T-helper 17 cell (primary cell): ENCODE data around the gene AKAP7. TPM values are rescaled to one million over a fixed set of nuclear protein-coding genes. Genes with fewer than 3 reads are reported as not detected.
"Not testable (repeated sequence)": the region's sequence is repeated elsewhere in the genome, so short reads cannot be mapped to it uniquely, and the experiment has no call there.

Experiments used
- ATAC-seq: fragments of 150-1000 bp; cut with Tn5 transposase; 2 replicates; pipeline ENCODE4 v1.10.0; 2021; ENCODE audit warnings: mild to moderate bottlenecking, moderate library complexity
- DNase-seq, 3 donors: peaks; one replicate each; pipeline versions ENCODE4 v3.0.0 to v3.0.0-alpha.2; 2020 to 2021
- H3K9me3 ChIP-seq: one replicate; pipeline ENCODE4 v1.7.0; 2013; ENCODE audit warnings: low read length, mild to moderate bottlenecking; ENCODE audit not compliant: control insufficient read depth, poor library complexity, severe bottlenecking
- H3K27ac Mint-ChIP-seq: one replicate; pipeline ENCODE4 v1.8.0; 2022; ENCODE audit warnings: mild to moderate bottlenecking, moderate library complexity, mixed read lengths
- H3K27me3 Mint-ChIP-seq: one replicate; pipeline ENCODE4 v1.8.0; 2022; ENCODE audit warnings: mixed read lengths
- H3K36me3 Mint-ChIP-seq: one replicate; pipeline ENCODE4 v1.8.0; 2022; ENCODE audit warnings: low read depth, mixed read lengths
- H3K4me1 Mint-ChIP-seq: one replicate; pipeline ENCODE4 v1.8.0; 2022; ENCODE audit warnings: mild to moderate bottlenecking, mixed read lengths
- H3K4me3 Mint-ChIP-seq: one replicate; pipeline ENCODE4 v1.8.0; 2022; ENCODE audit warnings: mild to moderate bottlenecking, moderate library complexity, mixed read lengths
- total RNA-seq, 4 donors: library from RNA in 2 of 4; stranded (reverse) in 2 of 4; gene quantifications; one replicate each; pipeline ENCODE4 v1.2.3 and lab custom pipeline; 2022 to 2026

The AKAP7 gene
- total RNA-seq, 2 donors from 2014 or later, result 3.9 to 11.6 TPM

- Mint-ChIP-seq H3K27me3 (no peaks in the 10 kb centered on the region), H3K36me3 (no peaks in the 10 kb centered on the region), H3K4me3 (no peak overlapping the region), H3K4me1 (no peaks in the 10 kb centered on the region), H3K27ac (no peak overlapping the region)
- ATAC-seq (no peak), DNase-seq (no peak)
- no peaks in the 10 kb centered on the region for H3K9me3 ChIP-seq
Observed at GRCh38 chr6:131314838-131315237, 179.6 kb downstream of the AKAP7 start.

DNA sequence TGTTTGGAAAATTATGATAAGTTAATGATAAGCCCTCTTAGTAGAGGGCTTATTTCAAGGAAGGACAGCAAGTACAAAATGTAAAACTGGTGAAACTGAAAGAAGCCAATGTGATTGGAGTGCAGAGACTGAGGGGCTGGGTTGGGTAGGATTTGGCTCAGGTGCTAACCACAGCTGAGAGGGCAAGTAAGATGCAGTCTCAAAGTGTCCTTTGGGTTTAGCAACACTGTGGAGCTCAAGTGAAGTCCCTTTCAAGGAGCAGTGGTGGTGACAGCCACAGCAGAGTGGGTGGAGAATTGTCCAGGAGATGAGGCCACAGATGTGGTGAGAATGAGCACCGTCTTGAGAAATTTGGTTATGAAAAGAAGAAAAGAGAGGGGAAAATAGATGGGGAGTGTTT is 181.4 kb downstream of the AKAP7 start:
- H3K4me1 Mint-ChIP-seq, result no peaks in the 10 kb centered on the region
- no peak overlapping the region for H3K27ac Mint-ChIP-seq
- DNase-seq (no peak), ATAC-seq (no peak)
- no peaks in the 10 kb centered on the region for H3K9me3 ChIP-seq
- H3K36me3 Mint-ChIP-seq, result no peaks in the 10 kb centered on the region
- no peak overlapping the region for H3K4me3 Mint-ChIP-seq
- no peaks in the 10 kb centered on the region for H3K27me3 Mint-ChIP-seq

- Mint-ChIP-seq H3K4me3 (no peak overlapping the region), H3K27me3 (no peaks in the 10 kb centered on the region), H3K27ac (no peak overlapping the region), H3K36me3 (no peaks in the 10 kb centered on the region), H3K4me1 (no peaks in the 10 kb centered on the region)
- H3K9me3 ChIP-seq, result no peaks in the 10 kb centered on the region
- no peak for DNase-seq
- no peak for ATAC-seq
Observed at GRCh38 chr6:131317516-131317915, 182.2 kb downstream of the AKAP7 start.

DNA sequence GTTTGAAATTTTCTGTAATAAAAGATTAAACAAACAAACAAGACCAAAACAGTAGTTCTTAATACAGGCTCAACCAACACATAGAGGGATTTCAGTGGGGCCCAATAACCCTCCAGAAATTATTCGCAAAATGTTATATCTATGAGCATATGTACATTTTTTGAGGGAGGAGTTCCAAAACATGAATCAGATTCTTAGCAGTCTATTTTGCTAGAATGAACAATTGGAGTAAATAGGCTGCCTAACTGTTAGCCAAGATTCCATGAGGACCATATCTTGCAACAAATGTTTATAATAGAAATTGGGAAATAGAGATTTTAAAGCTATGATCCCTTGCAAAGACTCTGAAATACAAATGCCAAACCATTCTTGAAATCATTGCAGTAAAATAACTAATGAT is 186.3 kb downstream of the AKAP7 start:
- no peak for ATAC-seq
- no peak for DNase-seq
- Mint-ChIP-seq H3K27ac (no peak overlapping the region), H3K36me3 (peaks cover 4% of the 10 kb centered on the region), H3K4me3 (no peak overlapping the region), H3K4me1 (peaks cover 3% of the 10 kb centered on the region), H3K27me3 (no peaks in the 10 kb centered on the region)
- no peaks in the 10 kb centered on the region for H3K9me3 ChIP-seq

GRCh38 chr6:131322125-131322524 is 186.9 kb downstream of the AKAP7 start:
- peaks cover 3% of the 10 kb centered on the region for H3K4me1 Mint-ChIP-seq
- H3K9me3 ChIP-seq, result no peaks in the 10 kb centered on the region
- peaks cover 4% of the 10 kb centered on the region for H3K36me3 Mint-ChIP-seq
- H3K4me3 Mint-ChIP-seq, result no peak overlapping the region
- ATAC-seq, result no peak
- DNase-seq, result no peak
- H3K27ac Mint-ChIP-seq, result no peak overlapping the region
- H3K27me3 Mint-ChIP-seq, result no peaks in the 10 kb centered on the region

DNA sequence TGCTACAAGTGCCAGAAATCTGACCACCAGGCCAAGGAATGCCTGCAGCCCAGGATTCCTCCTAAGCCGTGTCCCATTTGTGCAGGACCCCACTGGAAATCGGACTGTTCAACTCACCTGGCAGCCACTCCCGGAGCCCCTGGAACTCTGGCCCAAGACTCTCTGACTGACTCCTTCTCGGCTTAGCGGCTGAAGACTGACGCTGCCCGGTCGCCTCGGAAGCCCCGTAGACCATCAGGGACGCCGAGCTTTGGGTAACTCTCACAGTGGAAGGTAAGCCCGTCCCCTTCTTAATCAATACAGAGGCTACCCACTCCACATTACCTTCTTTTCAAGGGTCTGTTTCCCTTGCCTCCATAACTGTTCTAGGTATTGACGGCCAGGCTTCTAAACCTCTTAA is 190.4 kb downstream of the AKAP7 start:
- H3K27me3 Mint-ChIP-seq, DNase-seq, H3K36me3 Mint-ChIP-seq, H3K4me3 Mint-ChIP-seq, H3K27ac Mint-ChIP-seq, H3K9me3 ChIP-seq, ATAC-seq, H3K4me1 Mint-ChIP-seq: not testable (repeated sequence)

- not testable (repeated sequence) for H3K36me3 Mint-ChIP-seq, H3K9me3 ChIP-seq, H3K4me1 Mint-ChIP-seq, ATAC-seq, H3K4me3 Mint-ChIP-seq, H3K27ac Mint-ChIP-seq, H3K27me3 Mint-ChIP-seq, DNase-seq
Observed at GRCh38 chr6:131328727-131329126, 193.5 kb downstream of the AKAP7 start.

DNA sequence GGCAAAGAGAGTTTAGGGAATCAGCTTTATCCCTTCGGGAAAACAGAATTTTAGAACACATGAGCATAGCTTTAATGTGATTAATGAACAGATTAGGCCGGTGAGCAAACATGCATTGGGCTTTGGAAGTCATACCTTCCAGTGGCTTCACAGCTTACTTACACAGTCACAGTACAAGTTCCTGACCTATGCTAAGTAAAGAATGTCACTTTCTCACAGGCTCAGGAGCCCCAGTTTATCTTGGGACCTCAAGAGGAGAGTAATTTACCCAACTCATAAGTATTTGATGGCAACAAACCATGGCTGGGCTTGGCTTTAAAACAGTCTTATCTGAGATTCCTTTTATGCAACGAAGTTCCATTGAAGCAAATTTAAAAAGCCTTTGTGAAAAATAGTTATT is 195.9 kb downstream of the AKAP7 start:
- DNase-seq, result no peak
- no peaks in the 10 kb centered on the region for H3K4me1 Mint-ChIP-seq
- no peak overlapping the region for H3K4me3 Mint-ChIP-seq
- H3K27me3 Mint-ChIP-seq, result no peaks in the 10 kb centered on the region
- no peaks in the 10 kb centered on the region for H3K36me3 Mint-ChIP-seq
- H3K9me3 ChIP-seq, result no peaks in the 10 kb centered on the region
- H3K27ac Mint-ChIP-seq, result no peak overlapping the region
- no peak for ATAC-seq

DNA sequence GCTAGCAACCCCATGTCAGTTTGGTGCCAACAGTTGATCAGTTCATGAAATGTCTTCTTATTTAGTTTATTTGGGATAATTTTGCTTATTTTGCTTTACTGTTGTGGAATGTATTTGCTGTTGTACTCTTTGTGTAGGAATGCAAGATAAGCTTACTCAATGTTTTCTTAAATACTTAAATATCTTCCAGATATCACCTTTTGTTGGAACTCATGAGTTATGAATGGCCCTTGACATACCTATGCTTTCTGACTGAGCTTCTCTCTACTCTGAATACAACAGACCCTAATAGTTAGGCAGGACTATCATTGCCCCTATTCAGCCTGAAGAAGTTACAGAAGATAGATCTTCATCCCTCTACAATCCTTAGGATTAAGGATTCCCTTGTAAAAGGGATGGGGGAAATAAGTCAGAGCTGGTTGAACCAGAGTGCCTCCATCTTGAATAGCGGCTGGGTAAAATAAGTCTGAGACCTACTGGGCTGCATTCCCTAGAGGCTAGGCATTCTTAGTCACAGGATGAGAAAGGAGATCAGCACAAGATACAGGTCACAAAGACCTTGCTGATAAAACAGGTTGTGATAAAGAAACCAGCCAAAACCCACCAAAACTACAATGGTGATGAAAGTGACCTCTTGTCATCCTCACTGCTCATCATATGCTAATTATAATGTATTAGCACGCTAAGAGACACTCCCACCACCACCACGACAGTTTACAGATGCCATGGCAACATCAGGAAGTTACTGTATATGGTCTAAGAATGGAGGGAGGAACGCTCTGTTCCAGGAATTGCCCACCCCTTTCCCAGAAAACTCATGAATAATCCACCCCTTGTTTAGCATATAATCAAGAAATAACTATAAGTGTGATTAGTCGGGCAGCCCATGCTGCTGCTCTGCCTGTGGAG is 196.9 kb downstream of the AKAP7 start:
- no peaks in the 10 kb centered on the region for H3K9me3 ChIP-seq
- no peak for DNase-seq
- no peak for ATAC-seq
- H3K4me3 Mint-ChIP-seq, result no peak overlapping the region
- no peaks in the 10 kb centered on the region for H3K27me3 Mint-ChIP-seq
- H3K4me1 Mint-ChIP-seq, result peaks cover 4% of the 10 kb centered on the region
- no peak overlapping the region for H3K27ac Mint-ChIP-seq
- H3K36me3 Mint-ChIP-seq, result no peaks in the 10 kb centered on the region

Other genes with a start within 250 kb of the AKAP7 start
- gene EPB41L2, start 72.2 kb upstream of the AKAP7 start, total RNA-seq, result 10 to 100 TPM; 14.0 to 20.5 TPM